Esophagus squamous epithelium (tissue), 4 donors: ENCODE results near the gene UBE2H.

Experiments used
- CTCF ChIP-seq, 6 experiments: fragments of 450-650 bp in 4 of 6; fragments of 200-600 bp in 2 of 6; sonication (generic) in 2 of 6; IDR thresholded peaks; one replicate each; pipeline ENCODE4 v1.5.1; 2016 to 2019; ENCODE audit warnings: antibody characterized with exemption in 6 of 6, mild to moderate bottlenecking in 4 of 6, moderate library complexity in 4 of 6
- POLR2A ChIP-seq, 4 donors: fragments of 450-650 bp; IDR thresholded peaks; one replicate each; pipeline ENCODE4 v1.6.1; 2017; ENCODE audit warnings: antibody characterized with exemption in 4 of 4, mild to moderate bottlenecking in 4 of 4, moderate library complexity in 3 of 4

GRCh38 chr7:129851809-129852208 lies 101.0 kb downstream of the UBE2H start:
- TF ChIP-seq CTCF (IDR thresholded peaks at IDR 0.05) (no peak), POLR2A (IDR thresholded peaks at IDR 0.05) (no peak)
